ENCODE results near the gene LAMB4. TPM values are rescaled to one million over a fixed set of nuclear protein-coding genes. Genes with fewer than 3 reads are reported as not detected.

Gene LAMB4
- total and polyA plus RNA-seq, 2 of the 8 experiments (the other 6 are each of a cell fraction or from before 2014, with no cell fraction given), result not detected

- no peak overlapping the region for H4K91ac ChIP-seq (replicated peaks; ENCODE audit: insufficient read length, low read length)
- H2BK12ac ChIP-seq (ENCODE audit: low read depth, low read length), result no peak overlapping the region
- H3K9me3 ChIP-seq (ENCODE audit: insufficient read depth in 2 of 2, low read depth in 1 of 2, low read length in 1 of 2), result no peaks in the 10 kb centered on the region
- H4K20me1 ChIP-seq (replicated peaks in 1 of 2; ENCODE audit: control insufficient read depth in 1 of 2, insufficient read depth in 2 of 2, low read length in 2 of 2), result no peaks in the 10 kb centered on the region
- DNase-seq (ENCODE audit: low read depth in 1 of 2, low spot score in 2 of 2), result no peak
- ChIA-PET POLR2A (ENCODE audit: partially characterized antibody) (no interaction called here), CTCF (ENCODE audit: partially characterized antibody) (no interaction called here)
- no peak overlapping the region for H3K27ac ChIP-seq (ENCODE audit: low read depth, low read length)
- no peak overlapping the region for H3K9ac ChIP-seq (replicated peaks in 1 of 4; ENCODE audit: extremely low read depth in 1 of 4, low read depth in 3 of 4, low read length in 3 of 4)
- H3K4me2 ChIP-seq (ENCODE audit: insufficient read depth in 1 of 2, low read depth in 2 of 2, low read length in 2 of 2), result no peak overlapping the region
- H2BK120ac ChIP-seq (replicated peaks; ENCODE audit: low read depth, low read length), result no peak overlapping the region
- no peaks in the 10 kb centered on the region for H3K36me3 ChIP-seq (ENCODE audit: control insufficient read depth in 2 of 4, insufficient read depth in 4 of 4, low read length in 3 of 4)
- no peaks in the 10 kb centered on the region for H3K23me2 ChIP-seq (ENCODE audit: low read depth, low read length)
- H3K23ac ChIP-seq (ENCODE audit: insufficient read length), result no peak overlapping the region
- no peak overlapping the region for H3K4ac ChIP-seq (replicated peaks; ENCODE audit: insufficient read length, low read depth, low read length)
- H3K4me3 ChIP-seq (ENCODE audit: extremely low read depth in 1 of 4, insufficient read depth in 2 of 4, low read depth in 3 of 4, low read length in 4 of 4), result no peak overlapping the region
- WGBS, 2 experiments (ENCODE audit: extremely low coverage in 1 of 2, insufficient coverage in 1 of 2, insufficient read length in 1 of 2, insufficient replicate concordance in 2 of 2, low coverage in 1 of 2, low lambda C conversion rate in 2 of 2, missing lambda C conversion rate in 1 of 2), result 97% methylated on average over 4 of the region's 4 CpGs; no CpG with 5 or more reads in 1 of the 2 experiments
- no peak overlapping the region for H2BK20ac ChIP-seq (ENCODE audit: low read length)
- no peak for FAIRE-seq
- peaks cover 12 to 29% (median 23%) of the 10 kb centered on the region in 4 experiments for H3K27me3 ChIP-seq (replicated peaks in 1 of 4; ENCODE audit: control insufficient read depth in 3 of 4, extremely low read depth in 1 of 4, insufficient read depth in 3 of 4, low read length in 3 of 4)
- no peak overlapping the region for H3K18ac ChIP-seq (ENCODE audit: extremely low read depth, low read length)
- no peaks in the 10 kb centered on the region for H3K79me2 ChIP-seq (ENCODE audit: control insufficient read depth in 1 of 2, insufficient read depth in 2 of 2, low read length in 2 of 2)
- H3K14ac ChIP-seq (ENCODE audit: insufficient read length), result no peak overlapping the region
- H2AFZ ChIP-seq (ENCODE audit: low read length), result no peak overlapping the region
- H2BK5ac ChIP-seq (ENCODE audit: low read depth, low read length), result no peak overlapping the region
- H3K56ac ChIP-seq (replicated peaks; ENCODE audit: insufficient read length, low read depth, low read length), result no peak overlapping the region
- H2AK5ac ChIP-seq (ENCODE audit: low read depth, low read length), result no peak overlapping the region
- no peak overlapping the region for H2BK15ac ChIP-seq (ENCODE audit: low read length)
- H3K4me1 ChIP-seq (replicated peaks in 1 of 4; ENCODE audit: control insufficient read depth in 3 of 4, insufficient read depth in 4 of 4, low read length in 3 of 4), result peaks cover 0 to 2% (median 0%) of the 10 kb centered on the region in 4 experiments; a peak in 1 of 7 replicates
- no peak overlapping the region for H4K5ac ChIP-seq (ENCODE audit: insufficient read length, low read depth, low read length)
- H4K8ac ChIP-seq (ENCODE audit: extremely low read depth, insufficient read depth, low read length), result no peak overlapping the region
- H3K79me1 ChIP-seq (ENCODE audit: low read depth, low read length), result no peaks in the 10 kb centered on the region
- TF ChIP-seq KDM1A (IDR thresholded peaks at IDR 0.05; ENCODE audit: borderline replicate concordance, low read length), result no peak
- TF ChIP-seq USF2 (IDR thresholded peaks at IDR 0.05; ENCODE audit: low read length), result no peak
- no peak for TF ChIP-seq POLR2AphosphoS5 (IDR thresholded peaks at IDR 0.05; ENCODE audit: low read depth, low read length)
- no peak for TF ChIP-seq RXRA (IDR thresholded peaks at IDR 0.05; ENCODE audit: insufficient read depth, low read depth, low read length)
These were observed 120.3 kb downstream of the LAMB4 start for GRCh38 chr7:108009873-108010272.

All from H1 (cell line).